HG03066 (cell line): ENCODE results near the gene DNASE1L1.

Experiments used
- ATAC-seq: cut with Tn5 transposase; IDR thresholded peaks from one replicate; pipeline ENCODE4 v1.9.1; 2021; ENCODE audit warnings: low read depth; ENCODE audit not compliant: unreplicated experiment

The DNASE1L1 gene

GRCh38 chrX:154370300-154371016 is 38.6 kb downstream of the DNASE1L1 start:
- ATAC-seq, result no peak

DNA sequence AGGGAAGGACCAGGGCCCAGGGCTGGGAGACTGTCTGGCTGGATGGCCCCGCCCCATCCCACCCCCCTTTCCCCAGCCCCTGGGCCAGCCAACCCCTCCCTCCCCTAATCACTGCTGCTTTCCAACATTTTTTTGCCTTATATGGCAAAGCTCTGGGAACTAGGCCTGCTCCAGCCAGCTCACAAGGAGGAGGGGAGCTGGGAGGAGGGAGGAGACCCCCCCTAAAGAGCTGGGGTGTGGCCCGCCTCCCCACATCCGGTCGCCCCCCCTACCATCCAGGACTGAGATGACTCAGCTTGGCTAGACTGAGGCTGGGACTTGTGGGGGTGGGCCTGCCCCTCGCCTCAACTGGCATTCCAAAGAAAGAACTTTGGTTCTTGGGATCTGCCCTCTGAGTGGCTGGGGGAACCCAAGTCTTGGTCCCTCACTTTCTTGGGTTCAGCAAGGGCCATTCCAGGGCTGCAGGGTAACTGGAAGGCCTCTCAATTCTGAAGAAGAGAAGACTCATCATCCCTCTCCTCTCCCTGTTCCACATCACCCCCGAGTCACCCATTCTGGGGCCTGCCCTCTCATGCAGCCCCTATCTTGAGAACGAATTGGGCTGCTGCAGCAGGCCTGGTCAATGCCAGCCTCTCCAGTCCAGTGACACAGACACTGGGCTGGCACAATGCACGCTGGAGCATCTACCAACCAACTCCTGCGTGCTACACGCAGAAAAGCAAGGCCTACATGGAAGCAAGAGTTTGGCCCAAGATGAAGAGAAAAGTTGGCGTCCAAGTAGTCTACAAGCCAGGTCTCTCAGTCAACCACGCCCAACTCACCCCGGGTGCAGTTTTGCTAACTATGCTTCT is 39.4 kb downstream of the DNASE1L1 start:
- no peak for ATAC-seq

- no peak for ATAC-seq
Measured at GRCh38 chrX:154368630-154369448, 40.2 kb downstream of the DNASE1L1 start.

DNA sequence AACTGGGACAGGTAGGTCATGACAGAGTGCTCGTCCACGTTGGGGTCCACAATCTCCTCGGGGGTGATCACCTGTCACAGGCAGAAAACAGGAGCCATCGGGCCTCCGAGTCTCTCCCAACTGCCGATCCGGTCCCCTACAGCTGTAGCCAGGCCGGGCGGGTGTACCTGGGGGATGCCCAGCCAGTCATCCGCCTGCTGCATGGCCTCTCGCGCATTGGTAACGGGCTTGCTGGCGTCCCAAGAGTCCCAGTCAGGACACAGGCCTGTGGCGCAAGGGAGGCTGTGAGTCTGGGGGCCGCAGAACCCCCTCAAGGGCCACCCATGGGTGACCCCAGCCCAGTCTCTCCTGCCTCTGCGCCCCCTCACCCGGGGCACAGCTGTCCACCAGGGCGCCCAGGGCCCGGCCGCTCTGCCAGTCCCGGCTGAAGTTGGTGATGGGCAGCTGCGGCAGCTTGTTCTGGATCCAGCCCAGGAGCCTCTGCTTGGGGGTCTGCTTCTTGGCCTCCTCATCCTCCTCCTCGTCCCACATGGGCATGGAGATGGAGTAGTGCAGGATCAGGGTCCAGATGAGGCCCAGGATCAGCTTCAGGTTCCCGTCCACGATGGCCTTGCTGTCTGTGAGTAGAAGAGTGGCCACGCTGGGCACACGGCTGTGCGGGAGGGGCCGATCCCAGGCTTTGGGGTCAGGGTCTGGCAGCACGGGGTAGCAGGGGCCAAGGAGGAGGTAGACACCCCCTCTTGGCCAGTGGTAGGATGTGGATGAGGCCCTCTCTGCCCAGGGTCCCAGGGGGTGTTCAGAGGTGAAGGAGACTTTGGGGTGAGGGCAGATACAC is 41.4 kb downstream of the DNASE1L1 start:
- ATAC-seq, result no peak

DNA sequence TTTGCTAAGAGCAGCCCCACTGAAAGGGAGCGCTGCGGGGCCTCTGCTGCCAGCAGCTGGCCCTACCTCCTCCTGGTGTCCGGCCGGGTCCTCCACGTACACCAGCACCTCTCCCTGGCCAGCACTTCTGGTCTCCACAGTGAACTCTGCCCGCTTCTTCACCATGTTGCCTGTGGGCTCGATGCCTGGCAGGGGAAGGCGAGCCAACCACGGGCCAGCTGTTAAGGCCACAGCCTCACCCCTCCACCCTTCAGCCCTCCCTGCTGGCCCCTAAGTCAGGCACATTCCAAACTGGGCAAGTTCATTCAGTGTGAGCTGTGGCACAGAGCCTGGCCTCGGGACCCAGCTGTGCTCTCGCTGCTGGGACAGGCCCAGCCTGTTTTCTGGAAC is 42.4 kb downstream of the DNASE1L1 start:
- ATAC-seq, result no peak

DNA sequence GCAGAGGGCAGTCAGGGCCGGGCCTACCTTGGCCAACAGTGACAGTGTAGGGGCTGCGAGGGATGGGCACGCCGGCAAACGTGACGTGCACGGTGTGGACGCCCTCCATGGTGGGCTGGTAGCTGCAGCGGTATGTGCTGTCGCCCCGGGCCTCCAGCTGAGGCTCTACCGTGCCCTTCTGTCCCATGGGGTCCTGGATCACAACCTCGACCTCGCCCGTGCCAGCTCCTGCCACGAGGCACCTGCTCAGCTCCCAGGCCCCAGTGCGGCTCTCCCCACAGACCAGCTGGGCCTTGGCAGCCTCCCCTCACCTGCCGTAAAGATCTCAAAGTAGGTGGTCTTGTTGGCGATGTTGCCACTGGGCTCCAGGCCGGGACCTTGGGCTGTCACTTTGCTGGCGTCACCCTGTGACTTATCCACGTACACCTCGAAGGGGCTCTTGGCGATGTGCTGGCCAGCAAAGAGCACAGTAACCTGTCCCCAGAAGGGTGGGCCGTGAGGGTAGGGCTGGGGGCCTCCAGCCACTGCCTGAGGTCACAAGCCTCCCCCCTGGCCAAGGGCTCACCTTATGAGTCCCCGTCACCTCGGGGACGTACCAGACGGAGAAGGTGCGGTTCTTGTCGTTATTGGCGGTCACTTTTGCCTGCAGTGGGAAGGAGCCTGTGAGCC is 42.9 kb downstream of the DNASE1L1 start:
- no peak for ATAC-seq

DNA sequence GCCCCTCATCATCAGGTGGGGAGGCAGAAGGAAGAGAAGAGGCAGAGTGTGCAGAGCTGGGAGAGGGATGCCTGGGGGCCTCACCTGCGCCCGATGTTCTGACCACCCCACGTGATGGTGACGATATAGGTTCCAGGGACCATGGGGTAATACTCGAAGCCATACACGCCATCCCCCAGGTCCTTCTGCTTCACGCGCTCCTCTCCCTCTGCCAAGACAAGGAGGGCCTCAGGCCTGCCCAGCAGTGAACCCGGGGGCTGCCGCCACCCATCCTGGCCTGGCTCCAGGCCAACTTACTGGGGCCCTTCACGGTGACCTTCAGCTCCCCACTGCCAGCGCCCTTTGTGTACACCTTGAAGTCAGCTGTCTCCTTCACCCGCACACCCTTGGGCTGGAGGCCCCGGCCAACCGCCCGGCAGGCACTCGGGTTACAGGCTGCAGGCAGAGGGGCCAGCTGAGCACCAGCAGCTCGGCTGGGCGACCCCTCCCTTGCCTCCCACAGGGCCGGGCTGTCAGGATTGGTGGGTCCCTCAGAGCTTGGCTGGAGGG is 43.9 kb downstream of the DNASE1L1 start:
- ATAC-seq, result no peak

DNA sequence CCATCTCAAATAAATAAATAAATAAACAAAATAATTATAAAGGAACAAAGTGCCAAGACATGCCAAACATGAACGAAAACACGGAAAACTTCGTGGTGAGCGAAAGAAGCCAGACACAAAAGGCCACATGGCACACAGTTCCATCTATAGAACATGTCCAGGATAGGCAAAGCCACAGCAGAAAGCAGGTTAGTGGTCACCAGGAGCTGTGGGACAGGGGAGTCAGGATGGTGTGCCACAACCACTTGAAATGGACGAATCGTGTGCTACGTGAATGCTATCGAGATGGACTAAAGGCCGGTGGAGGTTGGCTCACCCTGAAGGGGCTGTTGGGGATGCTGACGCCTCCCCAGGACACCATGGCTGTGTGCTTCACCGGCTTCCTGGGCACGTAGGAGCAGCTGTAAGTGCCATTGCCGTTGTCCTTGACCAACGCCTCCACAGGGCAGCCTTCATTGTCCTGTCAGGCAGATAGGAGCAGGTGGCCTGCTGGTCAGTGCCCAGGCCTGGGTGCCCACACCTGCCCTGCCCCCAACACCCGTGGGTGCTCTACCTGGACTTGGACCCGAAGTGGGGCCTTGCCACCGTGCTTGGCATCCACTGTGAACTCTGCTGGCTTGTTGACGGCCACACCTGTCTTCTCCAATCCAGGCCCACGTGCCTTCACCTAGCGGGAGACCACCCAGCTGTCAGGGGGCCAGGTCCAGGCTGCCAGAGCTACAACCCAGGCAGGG is 45.2 kb downstream of the DNASE1L1 start:
- no peak for ATAC-seq

GRCh38 chrX:154362085-154362742 is 46.8 kb downstream of the DNASE1L1 start:
- ATAC-seq, result no peak

GRCh38 chrX:154360155-154360713 is 48.8 kb downstream of the DNASE1L1 start:
- no peak for ATAC-seq

GRCh38 chrX:154359362-154360154 is 49.5 kb downstream of the DNASE1L1 start:
- no peak for ATAC-seq

DNA sequence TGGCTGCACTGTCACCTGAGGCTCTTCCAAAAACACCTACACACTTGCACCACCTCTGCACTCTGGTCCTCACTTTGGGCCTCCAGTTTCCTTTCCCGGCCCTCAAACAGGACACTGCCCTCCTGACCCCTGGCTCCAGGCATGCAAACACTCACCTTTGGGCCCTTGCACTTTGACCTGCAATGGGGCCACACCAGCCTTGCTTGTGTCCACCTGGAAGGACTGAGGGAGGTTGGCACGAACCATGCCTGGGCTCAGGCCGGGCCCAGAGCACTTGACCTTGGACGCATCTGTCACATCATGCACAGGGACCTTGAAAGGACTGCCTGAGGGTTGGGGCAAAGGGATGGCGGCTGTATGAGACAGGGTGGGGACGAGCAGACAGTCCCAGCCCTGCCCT is 50.2 kb downstream of the DNASE1L1 start:
- ATAC-seq, result no peak

DNA sequence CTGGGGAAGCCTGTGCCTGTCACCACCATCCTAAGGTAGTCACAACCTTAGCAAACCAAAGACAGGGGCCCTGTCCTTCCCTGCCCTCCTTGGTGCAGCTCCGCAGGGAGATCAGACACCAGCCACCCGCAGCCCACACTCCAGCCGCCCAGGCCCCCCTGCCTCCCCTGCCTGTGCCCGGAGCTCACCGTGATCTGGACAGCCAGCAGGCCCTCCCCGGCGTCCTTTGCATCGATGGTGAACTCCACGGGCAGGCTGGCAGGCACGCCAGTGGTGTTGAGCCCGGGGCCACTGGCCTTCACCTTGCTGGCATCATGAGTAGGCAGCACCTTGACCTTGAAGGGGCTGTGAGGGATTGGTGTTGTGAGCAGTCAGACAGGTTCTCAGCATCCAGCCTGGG is 51.0 kb downstream of the DNASE1L1 start:
- no peak for ATAC-seq

DNA sequence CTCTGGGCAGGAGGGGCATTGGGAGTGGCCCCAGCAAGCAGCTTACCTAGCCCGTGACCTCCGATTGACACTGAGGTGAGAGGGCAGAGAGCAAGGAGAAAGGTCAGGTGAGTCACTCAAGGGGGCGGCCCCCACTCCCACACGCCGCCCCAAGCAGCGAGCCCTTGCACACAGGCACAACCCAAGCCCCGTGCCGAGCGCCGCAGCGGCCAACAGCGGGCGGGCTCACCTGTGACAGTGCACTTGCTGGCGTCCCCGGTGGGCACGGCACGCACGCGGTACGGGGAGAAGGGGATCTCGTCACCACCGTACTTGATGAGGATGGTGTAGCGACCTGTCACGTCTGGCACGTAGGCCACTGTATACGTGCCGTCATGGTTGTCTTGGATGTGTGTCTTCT is 51.8 kb downstream of the DNASE1L1 start:
- no peak for ATAC-seq

DNA sequence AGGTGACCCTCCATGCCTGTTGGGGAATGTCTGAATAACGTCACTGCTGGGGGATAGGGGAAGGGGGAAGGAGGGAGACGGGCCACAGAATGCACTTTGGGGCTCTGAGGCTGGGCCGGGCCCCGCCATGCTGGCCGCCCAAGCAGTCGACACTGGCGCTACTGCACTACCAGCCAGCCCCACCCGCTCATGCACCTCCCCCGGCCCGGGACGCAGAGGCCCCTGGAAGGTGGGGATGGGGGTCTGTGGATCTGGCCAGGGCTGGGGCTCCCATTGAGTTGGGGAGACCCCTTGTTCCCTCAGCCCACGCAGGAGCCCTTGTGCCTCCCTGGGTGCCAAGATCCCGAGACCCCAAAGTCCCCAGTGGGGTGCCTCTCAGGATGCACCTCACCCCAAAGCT is 52.5 kb downstream of the DNASE1L1 start:
- ATAC-seq, result no peak

GRCh38 chrX:154355776-154356140 is 53.3 kb downstream of the DNASE1L1 start:
- ATAC-seq, result no peak

- no peak for ATAC-seq
Measured at GRCh38 chrX:154355094-154355775, 53.8 kb downstream of the DNASE1L1 start.
